ENCODE measurements around the gene UCP2. TPM values are rescaled to one million over a fixed set of nuclear protein-coding genes. Genes with fewer than 3 reads are reported as not detected.
"Not testable (repeated sequence)": the region's sequence is repeated elsewhere in the genome, so short reads cannot be mapped to it uniquely, and the experiment has no call there.

Gene UCP2
- total RNA-seq, 1 donor from 2014 or later: 26.4 TPM

DNA sequence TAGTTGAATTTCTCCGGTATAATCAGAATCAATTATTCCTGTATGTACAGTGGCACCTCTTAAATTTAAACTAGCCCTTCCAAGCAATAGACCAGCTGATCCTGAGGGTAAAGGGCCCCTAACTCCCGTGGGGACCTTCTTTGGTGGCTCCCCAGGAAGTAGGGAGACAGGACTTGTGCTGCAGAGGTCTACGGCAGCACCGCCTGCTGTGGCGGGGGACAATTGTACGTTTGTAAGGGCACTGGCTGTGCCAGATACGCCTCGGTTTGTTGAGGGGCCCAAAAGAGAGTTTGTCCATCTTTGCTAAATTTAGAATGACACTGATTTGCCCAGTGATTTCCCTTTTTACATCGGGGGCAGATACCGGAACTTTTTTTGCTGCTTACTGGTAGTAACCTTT lies 37.7 kb downstream of the UCP2 start:
- no peaks in the 10 kb centered on the region for H3K4me1 Mint-ChIP-seq (ENCODE audit: unreplicated experiment)
- TF ChIP-seq, protein P1, sequence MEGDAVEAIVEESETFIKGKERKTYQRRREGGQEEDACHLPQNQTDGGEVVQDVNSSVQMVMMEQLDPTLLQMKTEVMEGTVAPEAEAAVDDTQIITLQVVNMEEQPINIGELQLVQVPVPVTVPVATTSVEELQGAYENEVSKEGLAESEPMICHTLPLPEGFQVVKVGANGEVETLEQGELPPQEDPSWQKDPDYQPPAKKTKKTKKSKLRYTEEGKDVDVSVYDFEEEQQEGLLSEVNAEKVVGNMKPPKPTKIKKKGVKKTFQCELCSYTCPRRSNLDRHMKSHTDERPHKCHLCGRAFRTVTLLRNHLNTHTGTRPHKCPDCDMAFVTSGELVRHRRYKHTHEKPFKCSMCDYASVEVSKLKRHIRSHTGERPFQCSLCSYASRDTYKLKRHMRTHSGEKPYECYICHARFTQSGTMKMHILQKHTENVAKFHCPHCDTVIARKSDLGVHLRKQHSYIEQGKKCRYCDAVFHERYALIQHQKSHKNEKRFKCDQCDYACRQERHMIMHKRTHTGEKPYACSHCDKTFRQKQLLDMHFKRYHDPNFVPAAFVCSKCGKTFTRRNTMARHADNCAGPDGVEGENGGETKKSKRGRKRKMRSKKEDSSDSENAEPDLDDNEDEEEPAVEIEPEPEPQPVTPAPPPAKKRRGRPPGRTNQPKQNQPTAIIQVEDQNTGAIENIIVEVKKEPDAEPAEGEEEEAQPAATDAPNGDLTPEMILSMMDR (IDR thresholded peaks at IDR 0.05): no peak
- no peak for DNase-seq (ENCODE audit: extremely low spot score, unreplicated experiment)
- peaks cover 6% of the 10 kb centered on the region for H3K9me3 Mint-ChIP-seq (ENCODE audit: unreplicated experiment)
- H3K27ac Mint-ChIP-seq (ENCODE audit: unreplicated experiment): no peak overlapping the region
- H3K4me3 Mint-ChIP-seq (ENCODE audit: unreplicated experiment): no peak overlapping the region
- H3K27me3 Mint-ChIP-seq (ENCODE audit: unreplicated experiment): peaks cover 3% of the 10 kb centered on the region
- H3K36me3 Mint-ChIP-seq (ENCODE audit: unreplicated experiment): no peaks in the 10 kb centered on the region

- Mint-ChIP-seq H3K36me3 (ENCODE audit: unreplicated experiment) (no peaks in the 10 kb centered on the region), H3K4me1 (ENCODE audit: unreplicated experiment) (no peaks in the 10 kb centered on the region), H3K9me3 (ENCODE audit: unreplicated experiment) (peaks cover 8% of the 10 kb centered on the region), H3K4me3 (ENCODE audit: unreplicated experiment) (no peak overlapping the region), H3K27me3 (ENCODE audit: unreplicated experiment) (peaks cover 3% of the 10 kb centered on the region), H3K27ac (ENCODE audit: unreplicated experiment) (no peak overlapping the region)
- DNase-seq (ENCODE audit: extremely low spot score, unreplicated experiment): no peak
- TF ChIP-seq, protein P1 (IDR thresholded peaks at IDR 0.05): no peak
These were observed 38.6 kb downstream of the UCP2 start for GRCh38 chr11:73944085-73944484.

DNA sequence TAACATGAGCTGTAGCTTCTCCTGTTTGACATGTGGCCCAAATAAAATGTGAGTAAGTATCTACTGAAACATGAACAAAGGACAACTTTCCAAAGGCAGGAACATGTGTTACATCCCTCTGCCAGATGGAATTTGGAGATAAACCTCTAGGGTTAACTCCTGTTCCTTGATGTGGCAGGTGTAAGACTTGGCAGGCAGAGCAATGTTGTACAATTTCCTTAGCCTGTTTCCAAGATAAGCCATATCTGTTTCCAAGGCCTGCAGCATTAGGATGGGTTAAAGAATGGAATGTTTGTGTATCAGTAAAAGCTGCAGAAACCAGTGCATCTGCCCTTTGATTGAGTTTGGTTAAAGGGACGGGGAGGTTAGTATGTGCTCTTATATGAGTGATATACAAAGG lies 40.6 kb downstream of the UCP2 start:
- TF ChIP-seq, protein P1 (IDR thresholded peaks at IDR 0.05): no peak
- H3K36me3 Mint-ChIP-seq (ENCODE audit: unreplicated experiment): peaks cover 4% of the 10 kb centered on the region
- peaks cover 3% of the 10 kb centered on the region for H3K27me3 Mint-ChIP-seq (ENCODE audit: unreplicated experiment)
- no peak overlapping the region for H3K27ac Mint-ChIP-seq (ENCODE audit: unreplicated experiment)
- no peak overlapping the region for H3K4me3 Mint-ChIP-seq (ENCODE audit: unreplicated experiment)
- peaks cover 14% of the 10 kb centered on the region for H3K9me3 Mint-ChIP-seq (ENCODE audit: unreplicated experiment)
- no peak for DNase-seq (ENCODE audit: extremely low spot score, unreplicated experiment)
- no peaks in the 10 kb centered on the region for H3K4me1 Mint-ChIP-seq (ENCODE audit: unreplicated experiment)

DNA sequence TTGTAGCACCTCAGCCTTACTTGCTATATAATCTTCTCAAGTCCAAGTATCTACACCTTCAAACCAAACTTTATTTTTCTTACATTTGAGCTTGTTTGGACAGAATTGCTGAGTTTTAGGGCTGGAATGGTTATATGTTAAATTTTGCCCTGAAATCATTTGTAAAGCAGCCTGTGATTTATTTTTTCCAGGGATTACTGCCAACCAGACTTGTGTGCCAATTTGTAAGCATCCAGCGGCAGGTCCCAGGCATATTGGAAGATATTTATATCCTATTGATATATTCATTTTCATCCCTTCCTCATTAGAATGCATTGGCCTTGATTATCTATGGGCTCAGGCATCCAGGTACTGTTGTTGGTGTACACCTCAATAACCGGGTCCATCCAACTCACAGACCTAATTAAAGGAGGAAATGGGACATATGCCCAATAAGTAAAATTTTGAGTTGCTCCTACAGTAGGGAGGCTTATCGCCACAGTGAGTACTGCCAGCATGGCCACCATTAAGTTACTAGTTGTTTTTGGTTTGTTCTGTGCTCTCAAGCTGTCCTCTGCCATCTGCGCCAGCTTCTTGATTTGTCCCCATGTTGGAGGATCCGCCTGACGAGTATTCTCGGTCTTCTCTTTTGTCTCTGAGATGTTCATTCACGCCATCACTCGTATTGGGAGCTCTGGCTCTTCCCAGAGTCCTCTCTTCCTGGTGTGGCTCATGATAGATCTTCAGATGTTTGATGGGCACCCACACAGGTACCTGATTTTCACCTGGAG lies 41.7 kb downstream of the UCP2 start:
- TF ChIP-seq, protein P1 (IDR thresholded peaks at IDR 0.05): no peak
- Mint-ChIP-seq H3K27ac (ENCODE audit: unreplicated experiment) (no peak overlapping the region), H3K36me3 (ENCODE audit: unreplicated experiment) (peaks cover 4% of the 10 kb centered on the region), H3K4me3 (ENCODE audit: unreplicated experiment) (no peak overlapping the region), H3K9me3 (ENCODE audit: unreplicated experiment) (peaks cover 14% of the 10 kb centered on the region), H3K4me1 (ENCODE audit: unreplicated experiment) (no peaks in the 10 kb centered on the region), H3K27me3 (ENCODE audit: unreplicated experiment) (peaks cover 3% of the 10 kb centered on the region)
- DNase-seq (ENCODE audit: extremely low spot score, unreplicated experiment): no peak

DNA sequence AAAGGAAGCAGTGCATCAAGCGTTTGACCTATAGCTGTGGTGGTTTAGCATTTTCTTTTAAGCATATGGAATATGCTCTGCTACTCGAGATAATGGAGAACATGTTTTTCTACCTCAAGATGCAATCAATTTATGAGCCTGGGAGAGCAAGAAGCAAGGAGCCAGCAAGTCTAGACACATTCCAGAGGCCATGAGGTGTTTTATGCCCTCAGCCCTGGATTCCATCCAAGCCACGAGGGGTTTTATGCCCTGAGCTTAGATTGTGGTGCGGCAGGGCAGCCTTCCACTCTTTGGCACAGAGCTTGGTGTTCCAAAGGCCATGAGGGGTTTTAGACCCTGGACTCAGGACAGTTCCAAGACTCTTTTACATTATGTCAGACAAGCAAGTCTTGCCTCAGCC lies 43.5 kb downstream of the UCP2 start:
- Mint-ChIP-seq H3K27ac (ENCODE audit: unreplicated experiment) (no peak overlapping the region), H3K36me3 (ENCODE audit: unreplicated experiment) (peaks cover 7% of the 10 kb centered on the region), H3K4me1 (ENCODE audit: unreplicated experiment) (no peaks in the 10 kb centered on the region), H3K9me3 (ENCODE audit: unreplicated experiment) (peaks cover 14% of the 10 kb centered on the region), H3K4me3 (ENCODE audit: unreplicated experiment) (no peak overlapping the region), H3K27me3 (ENCODE audit: unreplicated experiment) (no peaks in the 10 kb centered on the region)
- no peak for DNase-seq (ENCODE audit: extremely low spot score, unreplicated experiment)
- TF ChIP-seq, protein P1 (IDR thresholded peaks at IDR 0.05): no peak

GRCh38 chr11:73936047-73936446 lies 46.6 kb downstream of the UCP2 start:
- H3K27ac Mint-ChIP-seq (ENCODE audit: unreplicated experiment); DNase-seq (ENCODE audit: extremely low spot score, unreplicated experiment); H3K4me1 Mint-ChIP-seq (ENCODE audit: unreplicated experiment); H3K4me3 Mint-ChIP-seq (ENCODE audit: unreplicated experiment); H3K27me3 Mint-ChIP-seq (ENCODE audit: unreplicated experiment); H3K9me3 Mint-ChIP-seq (ENCODE audit: unreplicated experiment): not testable (repeated sequence)
- H3K36me3 Mint-ChIP-seq (ENCODE audit: unreplicated experiment): peaks cover 11% of the 10 kb centered on the region

All from osteocyte (in vitro differentiated cells).